ENCODE results near the gene KIRREL1. TPM values are rescaled to one million over a fixed set of nuclear protein-coding genes. Genes with fewer than 3 reads are reported as not detected.

Gene KIRREL1
- total RNA-seq, 2 donors from 2014 or later, result not detected

- ATAC-seq (replicated peaks in 1 of 2) (no peak), DNase-seq (no peak)
- no peaks in the 10 kb centered on the region for H3K4me1 Mint-ChIP-seq (ENCODE audit: low read depth)
- no peaks in the 10 kb centered on the region for H3K9me3 Mint-ChIP-seq
- no peaks in the 10 kb centered on the region for H3K36me3 Mint-ChIP-seq (ENCODE audit: insufficient read depth in 2 of 2)
- no peak overlapping the region for H3K27ac Mint-ChIP-seq
- no peaks in the 10 kb centered on the region for H3K27me3 Mint-ChIP-seq (ENCODE audit: low read depth)
- H3K4me3 Mint-ChIP-seq, result no peak overlapping the region
Measured at GRCh38 chr1:158017800-158018595, 24.6 kb downstream of the KIRREL1 start.

DNA sequence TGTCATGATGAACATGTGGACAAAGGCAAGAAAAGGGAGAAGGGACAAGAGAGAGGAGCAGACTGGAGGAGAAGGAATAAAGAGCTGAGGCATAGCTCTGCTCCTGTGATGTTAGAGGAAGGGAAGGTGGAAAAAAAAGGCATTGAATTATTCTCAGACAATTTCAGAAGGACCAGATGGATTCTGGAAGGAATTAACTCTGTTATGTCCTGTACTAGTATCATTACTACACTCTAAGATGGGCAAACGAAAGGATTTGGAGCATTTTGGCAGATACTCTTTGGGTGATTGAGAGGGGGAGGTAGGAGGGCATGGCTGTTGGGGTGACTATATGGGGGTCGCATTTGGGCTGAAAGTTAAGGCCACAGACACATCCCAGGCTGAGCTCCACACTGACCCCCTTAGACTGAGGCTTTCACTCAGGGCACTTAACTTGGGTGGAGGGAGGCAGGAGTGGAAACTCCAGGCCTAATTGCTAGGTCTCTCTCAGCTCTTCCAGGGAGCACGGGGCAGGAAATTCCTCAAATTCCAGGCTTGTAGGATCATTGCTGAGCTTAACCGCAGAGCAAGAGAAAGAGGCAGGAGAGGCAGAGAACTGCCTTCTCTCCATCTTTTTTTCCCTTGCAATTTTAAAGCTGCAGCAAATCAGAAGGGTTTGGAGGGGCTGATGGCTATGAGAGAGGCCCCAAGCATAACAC is 25.9 kb downstream of the KIRREL1 start:
- no peaks in the 10 kb centered on the region for H3K9me3 Mint-ChIP-seq

DNA sequence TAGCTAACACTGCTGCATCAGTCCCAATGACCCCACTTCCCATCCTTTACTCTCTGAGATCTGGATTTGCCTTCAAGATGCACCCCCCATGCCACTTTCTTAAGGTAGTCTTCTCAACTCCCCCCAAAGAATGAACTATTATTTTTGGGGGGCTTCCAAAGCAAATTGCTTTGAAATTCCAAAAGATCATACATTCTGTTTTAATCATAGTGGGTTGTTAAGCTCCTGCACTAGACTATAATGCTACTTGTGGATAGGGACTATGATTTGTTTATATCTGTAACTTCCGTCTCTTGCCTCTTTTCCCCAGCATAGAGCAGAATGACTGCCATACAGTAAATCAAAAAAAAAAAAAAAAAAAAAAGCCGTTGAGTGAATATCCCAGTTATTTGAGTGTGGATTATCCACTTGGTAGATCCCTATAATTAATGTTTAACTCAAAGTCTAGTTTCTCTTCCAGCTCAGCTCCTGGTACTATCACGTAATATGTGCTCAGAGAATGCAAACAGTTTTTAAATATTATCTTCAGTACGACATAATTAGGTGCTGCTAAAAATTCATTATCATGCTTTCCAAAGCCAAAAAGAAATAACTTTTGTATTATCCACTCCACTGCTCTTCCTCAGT is 26.9 kb downstream of the KIRREL1 start:
- ATAC-seq (replicated peaks in 1 of 2), result no peak
- H3K36me3 Mint-ChIP-seq (ENCODE audit: insufficient read depth in 2 of 2), result no peaks in the 10 kb centered on the region
- no peaks in the 10 kb centered on the region for H3K4me1 Mint-ChIP-seq (ENCODE audit: low read depth)
- no peak overlapping the region for H3K27ac Mint-ChIP-seq
- H3K27me3 Mint-ChIP-seq (ENCODE audit: low read depth), result no peaks in the 10 kb centered on the region
- H3K9me3 Mint-ChIP-seq, result no peaks in the 10 kb centered on the region
- no peak for DNase-seq
- no peak overlapping the region for H3K4me3 Mint-ChIP-seq

More for the DNA sequence above, 25.9 kb downstream of the KIRREL1 start:
- Mint-ChIP-seq H3K27ac (no peak overlapping the region), H3K27me3 (ENCODE audit: low read depth) (no peaks in the 10 kb centered on the region), H3K36me3 (ENCODE audit: insufficient read depth in 2 of 2) (no peaks in the 10 kb centered on the region), H3K4me1 (ENCODE audit: low read depth) (no peaks in the 10 kb centered on the region), H3K4me3 (no peak overlapping the region)
- ATAC-seq (replicated peaks in 1 of 2) (no peak), DNase-seq (no peak)

- H3K9me3 Mint-ChIP-seq, result no peaks in the 10 kb centered on the region
- no peak overlapping the region for H3K27ac Mint-ChIP-seq
- no peaks in the 10 kb centered on the region for H3K36me3 Mint-ChIP-seq (ENCODE audit: insufficient read depth in 2 of 2)
- DNase-seq (no peak), ATAC-seq (replicated peaks in 1 of 2) (no peak)
- no peak overlapping the region for H3K4me3 Mint-ChIP-seq
- H3K4me1 Mint-ChIP-seq (ENCODE audit: low read depth), result no peaks in the 10 kb centered on the region
- no peaks in the 10 kb centered on the region for H3K27me3 Mint-ChIP-seq (ENCODE audit: low read depth)
Measured at GRCh38 chr1:158020886-158021620, 27.6 kb downstream of the KIRREL1 start.

DNA sequence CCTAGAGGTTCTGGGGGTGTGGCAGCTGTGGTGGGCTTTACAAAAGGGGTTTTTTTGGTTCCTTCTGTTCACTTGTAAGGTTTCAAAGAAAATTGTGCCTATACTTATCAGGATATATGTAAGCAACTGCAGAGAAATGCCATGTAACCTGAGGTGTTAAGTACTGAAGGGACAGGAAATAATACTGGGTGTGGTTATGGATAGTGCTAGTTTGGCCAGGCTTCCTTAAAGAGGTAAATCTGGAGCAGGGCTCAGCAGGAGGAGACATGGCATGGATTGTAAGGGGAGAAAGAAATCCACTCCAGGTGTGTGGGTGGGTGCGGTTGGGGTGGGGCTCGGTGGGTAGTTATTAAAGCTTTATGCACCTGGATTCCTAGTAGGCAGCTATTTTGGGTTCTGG is 28.3 kb downstream of the KIRREL1 start:
- DNase-seq, result no peak
- H3K4me3 Mint-ChIP-seq, result no peak overlapping the region
- no peaks in the 10 kb centered on the region for H3K4me1 Mint-ChIP-seq (ENCODE audit: low read depth)
- no peak for ATAC-seq (replicated peaks in 1 of 2)
- no peak overlapping the region for H3K27ac Mint-ChIP-seq
- H3K36me3 Mint-ChIP-seq (ENCODE audit: insufficient read depth in 2 of 2), result no peaks in the 10 kb centered on the region
- H3K9me3 Mint-ChIP-seq, result no peaks in the 10 kb centered on the region
- H3K27me3 Mint-ChIP-seq (ENCODE audit: low read depth), result no peaks in the 10 kb centered on the region

- Mint-ChIP-seq H3K9me3 (no peaks in the 10 kb centered on the region), H3K27ac (no peak overlapping the region), H3K4me3 (no peak overlapping the region), H3K36me3 (ENCODE audit: insufficient read depth in 2 of 2) (no peaks in the 10 kb centered on the region), H3K27me3 (ENCODE audit: low read depth) (no peaks in the 10 kb centered on the region), H3K4me1 (ENCODE audit: low read depth) (no peaks in the 10 kb centered on the region)
- no peak for DNase-seq
- ATAC-seq (replicated peaks in 1 of 2), result no peak
Measured at GRCh38 chr1:158022554-158023312, 29.3 kb downstream of the KIRREL1 start.

DNA sequence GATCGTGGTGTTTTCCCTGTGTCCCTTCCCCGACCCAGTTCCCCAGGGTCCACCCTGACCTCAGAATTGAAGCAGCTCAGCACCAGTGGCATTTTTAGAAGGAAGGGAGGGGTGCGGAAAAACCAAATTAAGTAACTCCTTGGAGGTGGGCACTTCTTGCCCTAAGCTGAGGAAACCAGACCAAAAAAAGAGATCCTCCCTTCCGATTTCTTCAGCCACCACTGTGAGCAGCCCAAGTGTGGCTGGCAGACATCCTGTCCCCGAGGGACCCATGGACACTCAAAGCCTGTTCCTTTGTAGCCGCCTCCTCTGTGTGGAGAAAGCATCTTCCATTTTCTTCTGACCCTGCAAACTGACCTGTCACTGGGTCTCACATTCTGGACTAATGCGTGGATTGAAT is 31.3 kb downstream of the KIRREL1 start:
- ATAC-seq (replicated peaks in 1 of 2), result no peak
- no peak overlapping the region for H3K27ac Mint-ChIP-seq
- no peaks in the 10 kb centered on the region for H3K4me1 Mint-ChIP-seq (ENCODE audit: low read depth)
- no peaks in the 10 kb centered on the region for H3K9me3 Mint-ChIP-seq
- no peaks in the 10 kb centered on the region for H3K36me3 Mint-ChIP-seq (ENCODE audit: insufficient read depth in 2 of 2)
- no peaks in the 10 kb centered on the region for H3K27me3 Mint-ChIP-seq (ENCODE audit: low read depth)
- H3K4me3 Mint-ChIP-seq, result no peak overlapping the region
- no peak for DNase-seq

GRCh38 chr1:158025576-158026230 is 32.3 kb downstream of the KIRREL1 start:
- no peak overlapping the region for H3K27ac Mint-ChIP-seq
- H3K27me3 Mint-ChIP-seq (ENCODE audit: low read depth), result no peaks in the 10 kb centered on the region
- DNase-seq, result no peak
- H3K4me1 Mint-ChIP-seq (ENCODE audit: low read depth), result no peaks in the 10 kb centered on the region
- ATAC-seq (replicated peaks in 1 of 2), result no peak
- no peaks in the 10 kb centered on the region for H3K36me3 Mint-ChIP-seq (ENCODE audit: insufficient read depth in 2 of 2)
- no peak overlapping the region for H3K4me3 Mint-ChIP-seq
- H3K9me3 Mint-ChIP-seq, result no peaks in the 10 kb centered on the region

DNA sequence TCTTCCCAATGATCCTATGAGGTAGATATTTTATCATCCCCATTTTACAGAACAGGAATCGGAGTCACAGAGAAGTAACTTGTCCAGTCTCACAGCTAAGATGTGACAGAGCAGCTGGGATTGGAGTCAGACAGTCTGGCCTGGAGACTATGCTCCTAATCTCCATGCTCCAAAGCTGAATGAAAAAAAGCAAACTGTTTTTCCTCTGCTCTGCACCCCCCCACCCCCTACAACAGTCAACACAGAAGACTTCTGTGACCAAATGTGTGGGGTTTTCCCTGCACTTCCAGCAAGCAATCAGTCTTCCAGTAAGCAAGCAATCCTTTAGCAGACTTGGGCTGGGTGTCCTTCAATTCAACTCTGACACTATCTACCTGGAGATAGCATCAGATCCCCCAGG is 33.2 kb downstream of the KIRREL1 start:
- ATAC-seq (replicated peaks in 1 of 2), result no peak
- no peaks in the 10 kb centered on the region for H3K27me3 Mint-ChIP-seq (ENCODE audit: low read depth)
- no peak for DNase-seq
- no peaks in the 10 kb centered on the region for H3K4me1 Mint-ChIP-seq (ENCODE audit: low read depth)
- no peak overlapping the region for H3K27ac Mint-ChIP-seq
- no peaks in the 10 kb centered on the region for H3K9me3 Mint-ChIP-seq
- H3K36me3 Mint-ChIP-seq (ENCODE audit: insufficient read depth in 2 of 2), result no peaks in the 10 kb centered on the region
- H3K4me3 Mint-ChIP-seq, result no peak overlapping the region

DNA sequence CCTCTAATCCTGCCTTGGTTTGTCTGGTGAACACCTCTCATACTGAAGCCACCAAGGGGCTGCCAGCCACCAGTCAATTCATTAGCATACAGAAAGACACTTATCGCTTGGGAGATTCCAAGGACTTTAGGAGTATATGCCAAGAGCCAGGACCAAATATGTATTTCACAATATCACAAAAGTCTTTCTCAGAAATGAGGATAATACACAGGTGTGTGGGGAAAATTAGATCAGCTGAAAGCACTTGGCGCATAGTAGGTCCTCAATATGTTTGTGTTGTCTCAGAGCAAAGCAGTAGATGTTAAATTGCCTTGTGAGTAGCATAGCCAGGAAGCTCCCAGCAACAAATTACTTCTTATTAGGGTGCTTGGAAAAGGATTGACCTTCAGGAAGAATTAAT is 34.1 kb downstream of the KIRREL1 start:
- Mint-ChIP-seq H3K36me3 (ENCODE audit: insufficient read depth in 2 of 2) (no peaks in the 10 kb centered on the region), H3K9me3 (no peaks in the 10 kb centered on the region), H3K4me1 (ENCODE audit: low read depth) (no peaks in the 10 kb centered on the region), H3K27me3 (ENCODE audit: low read depth) (no peaks in the 10 kb centered on the region), H3K27ac (no peak overlapping the region), H3K4me3 (no peak overlapping the region)
- ATAC-seq (replicated peaks in 1 of 2), result no peak
- no peak for DNase-seq

- Mint-ChIP-seq H3K4me1 (ENCODE audit: low read depth) (no peaks in the 10 kb centered on the region), H3K27me3 (ENCODE audit: low read depth) (no peaks in the 10 kb centered on the region), H3K4me3 (no peak overlapping the region), H3K27ac (no peak overlapping the region), H3K9me3 (no peaks in the 10 kb centered on the region), H3K36me3 (ENCODE audit: insufficient read depth in 2 of 2) (no peaks in the 10 kb centered on the region)
- ATAC-seq (replicated peaks in 1 of 2) (no peak), DNase-seq (no peak)
Measured at GRCh38 chr1:158028969-158029368, 35.5 kb downstream of the KIRREL1 start.

- DNase-seq (no peak), ATAC-seq (replicated peaks in 1 of 2) (no peak)
- H3K36me3 Mint-ChIP-seq (ENCODE audit: insufficient read depth in 2 of 2), result no peaks in the 10 kb centered on the region
- H3K9me3 Mint-ChIP-seq, result no peaks in the 10 kb centered on the region
- no peaks in the 10 kb centered on the region for H3K4me1 Mint-ChIP-seq (ENCODE audit: low read depth)
- H3K4me3 Mint-ChIP-seq, result no peak overlapping the region
- H3K27me3 Mint-ChIP-seq (ENCODE audit: low read depth), result no peaks in the 10 kb centered on the region
- no peak overlapping the region for H3K27ac Mint-ChIP-seq
Measured at GRCh38 chr1:158035014-158035413, 41.6 kb downstream of the KIRREL1 start.
